Measurements from ENCODE around the gene CRYBA2.

CRYBA2 gene

GRCh38 chr2:218981390-218981880 lies 11.8 kb downstream of the CRYBA2 start:
- no peak for DNase-seq

- DNase-seq: peak in 1 of 2 experiments; percentile 2
These were observed 12.4 kb downstream of the CRYBA2 start for GRCh38 chr2:218980735-218981389.

- DNase-seq: peak; percentile 54 to 60
These were observed 13.1 kb downstream of the CRYBA2 start for GRCh38 chr2:218979846-218980734.

GRCh38 chr2:218975060-218975777 lies 18.0 kb downstream of the CRYBA2 start:
- no peak for DNase-seq

GRCh38 chr2:218970894-218971293 lies 22.3 kb downstream of the CRYBA2 start:
- DNase-seq: no peak

GRCh38 chr2:218964041-218964771 lies 29.0 kb downstream of the CRYBA2 start:
- DNase-seq: no peak

- no peak for DNase-seq
These were observed 29.6 kb downstream of the CRYBA2 start for GRCh38 chr2:218963601-218964000.

- DNase-seq: no peak
These were observed 30.2 kb downstream of the CRYBA2 start for GRCh38 chr2:218962859-218963492.

GRCh38 chr2:218961651-218962570 lies 31.3 kb downstream of the CRYBA2 start:
- no peak for DNase-seq

GRCh38 chr2:218961229-218961628 lies 32.0 kb downstream of the CRYBA2 start:
- DNase-seq: no peak

- DNase-seq: no peak
These were observed 32.7 kb downstream of the CRYBA2 start for GRCh38 chr2:218960309-218961165.

- DNase-seq: no peak
These were observed 33.4 kb downstream of the CRYBA2 start for GRCh38 chr2:218959761-218960308.

- DNase-seq: peak; percentile 8 to 21
These were observed 34.0 kb downstream of the CRYBA2 start, which contains the start of gene CDK5R2 for GRCh38 chr2:218959141-218959731. Gene CDK5R2 (plus strand): TSS chr2:218959666. CDS start chr2:218959821, 155 bp downstream.

GRCh38 chr2:218958276-218958675 lies 34.9 kb downstream of the CRYBA2 start:
- DNase-seq: no peak

GRCh38 chr2:218957671-218958070 lies 35.6 kb downstream of the CRYBA2 start:
- DNase-seq: no peak

- no peak for DNase-seq
These were observed 37.2 kb downstream of the CRYBA2 start for GRCh38 chr2:218956039-218956438.

- no peak for DNase-seq
These were observed 38.5 kb downstream of the CRYBA2 start for GRCh38 chr2:218954541-218955300.

GRCh38 chr2:218953366-218953954 lies 39.8 kb downstream of the CRYBA2 start:
- no peak for DNase-seq
